ENCODE data around the gene IFNGR1. TPM values are rescaled to one million over a fixed set of nuclear protein-coding genes. Genes with fewer than 3 reads are reported as not detected.

The IFNGR1 gene
- total and polyA plus RNA-seq, 10 of the 15 experiments (the other 5 are each of a cell fraction or from before 2014, with no cell fraction given) = 89.0 to 296 (median 138) TPM

DNA sequence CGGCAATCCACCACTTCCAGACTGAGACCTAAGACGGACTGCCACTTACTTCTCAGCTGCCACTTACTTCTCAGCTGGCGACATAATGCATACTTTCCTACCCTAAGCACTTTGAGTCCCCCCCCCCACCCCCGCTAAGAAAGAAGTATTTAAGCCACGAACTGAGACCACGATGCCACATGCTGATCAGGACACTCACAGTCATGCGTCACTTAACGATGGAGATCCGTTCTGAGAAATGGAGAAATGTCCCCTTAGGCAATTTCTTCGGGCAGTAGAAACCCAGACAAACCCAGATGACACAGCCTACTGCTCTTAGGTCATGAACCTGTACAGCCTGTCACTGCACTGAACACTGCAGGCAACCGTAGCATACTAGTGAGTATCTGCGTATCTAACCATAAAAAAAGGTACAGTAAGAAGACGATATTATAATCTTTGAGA is 690 bp downstream of the IFNGR1 start (continued):
- no peak for TF ChIP-seq SP1 (IDR thresholded peaks at IDR 0.05; ENCODE audit: low read depth, low read length)
- TF ChIP-seq HCFC1 (IDR thresholded peaks at IDR 0.05; ENCODE audit: low read length) = no peak
- TF ChIP-seq, protein P1, sequence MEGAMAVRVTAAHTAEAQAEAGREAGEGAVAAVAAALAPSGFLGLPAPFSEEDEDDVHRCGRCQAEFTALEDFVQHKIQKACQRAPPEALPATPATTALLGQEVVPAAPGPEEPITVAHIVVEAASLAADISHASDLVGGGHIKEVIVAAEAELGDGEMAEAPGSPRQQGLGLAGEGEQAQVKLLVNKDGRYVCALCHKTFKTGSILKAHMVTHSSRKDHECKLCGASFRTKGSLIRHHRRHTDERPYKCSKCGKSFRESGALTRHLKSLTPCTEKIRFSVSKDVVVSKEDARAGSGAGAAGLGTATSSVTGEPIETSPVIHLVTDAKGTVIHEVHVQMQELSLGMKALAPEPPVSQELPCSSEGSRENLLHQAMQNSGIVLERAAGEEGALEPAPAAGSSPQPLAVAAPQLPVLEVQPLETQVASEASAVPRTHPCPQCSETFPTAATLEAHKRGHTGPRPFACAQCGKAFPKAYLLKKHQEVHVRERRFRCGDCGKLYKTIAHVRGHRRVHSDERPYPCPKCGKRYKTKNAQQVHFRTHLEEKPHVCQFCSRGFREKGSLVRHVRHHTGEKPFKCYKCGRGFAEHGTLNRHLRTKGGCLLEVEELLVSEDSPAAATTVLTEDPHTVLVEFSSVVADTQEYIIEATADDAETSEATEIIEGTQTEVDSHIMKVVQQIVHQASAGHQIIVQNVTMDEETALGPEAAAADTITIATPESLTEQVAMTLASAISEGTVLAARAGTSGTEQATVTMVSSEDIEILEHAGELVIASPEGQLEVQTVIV (IDR thresholded peaks at IDR 0.05; ENCODE audit: borderline replicate concordance, partially characterized antibody) = no peak
- TF ChIP-seq MEF2A (IDR thresholded peaks at IDR 0.05; ENCODE audit: insufficient read depth, low read depth, low read length) = 0 out of 2 replicates have a peak, but pooled peaks have one; percentile 36
- TF ChIP-seq SMARCA5 (IDR thresholded peaks at IDR 0.05) = no peak
- TF ChIP-seq, protein P2, sequence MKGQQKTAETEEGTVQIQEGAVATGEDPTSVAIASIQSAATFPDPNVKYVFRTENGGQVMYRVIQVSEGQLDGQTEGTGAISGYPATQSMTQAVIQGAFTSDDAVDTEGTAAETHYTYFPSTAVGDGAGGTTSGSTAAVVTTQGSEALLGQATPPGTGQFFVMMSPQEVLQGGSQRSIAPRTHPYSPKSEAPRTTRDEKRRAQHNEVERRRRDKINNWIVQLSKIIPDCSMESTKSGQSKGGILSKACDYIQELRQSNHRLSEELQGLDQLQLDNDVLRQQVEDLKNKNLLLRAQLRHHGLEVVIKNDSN (IDR thresholded peaks at IDR 0.05; ENCODE audit: borderline replicate concordance, extremely low read length, insufficient read depth, low read depth, low read length) = no peak
- no peak for TF ChIP-seq CBFB (IDR thresholded peaks at IDR 0.05; ENCODE audit: low read depth)
- TF ChIP-seq SRF (IDR thresholded peaks at IDR 0.05; ENCODE audit: low read depth in 2 of 2, low read length in 2 of 2) = 0 out of 4 replicates have a peak, but pooled peaks of 1 of the 2 experiments have one; percentile 20
- TF ChIP-seq TBL1XR1 (IDR thresholded peaks at IDR 0.05; ENCODE audit: low read depth, low read length) = 0 out of 2 replicates have a peak, but pooled peaks have one; percentile 51
- no peak; a peak in 1 of 4 replicates for TF ChIP-seq BHLHE40 (IDR thresholded peaks at IDR 0.05; ENCODE audit: borderline replicate concordance in 1 of 2, low read depth in 2 of 2, low read length in 1 of 2)
- TF ChIP-seq RELA (IDR thresholded peaks at IDR 0.05; ENCODE audit: borderline replicate concordance, partially characterized antibody) = no peak
- TF ChIP-seq PAX5 (IDR thresholded peaks at IDR 0.05; ENCODE audit: borderline replicate concordance, low read depth, low read length) = no peak; the same call in 1 of the 2 replicates
- no peak for TF ChIP-seq ZNF207 (IDR thresholded peaks at IDR 0.05; ENCODE audit: borderline replicate concordance)
- TF ChIP-seq KDM1A (IDR thresholded peaks at IDR 0.05; ENCODE audit: borderline replicate concordance) = no peak
- no peak for TF ChIP-seq HDAC6 (IDR thresholded peaks at IDR 0.05; ENCODE audit: unreplicated experiment)
- TF ChIP-seq CBX5 (IDR thresholded peaks at IDR 0.05; ENCODE audit: low read depth) = peak; percentile 6; the same call in 1 of the 2 replicates
- TF ChIP-seq ZBED1 (IDR thresholded peaks at IDR 0.05; ENCODE audit: borderline replicate concordance) = no peak
- TF ChIP-seq, protein P3, sequence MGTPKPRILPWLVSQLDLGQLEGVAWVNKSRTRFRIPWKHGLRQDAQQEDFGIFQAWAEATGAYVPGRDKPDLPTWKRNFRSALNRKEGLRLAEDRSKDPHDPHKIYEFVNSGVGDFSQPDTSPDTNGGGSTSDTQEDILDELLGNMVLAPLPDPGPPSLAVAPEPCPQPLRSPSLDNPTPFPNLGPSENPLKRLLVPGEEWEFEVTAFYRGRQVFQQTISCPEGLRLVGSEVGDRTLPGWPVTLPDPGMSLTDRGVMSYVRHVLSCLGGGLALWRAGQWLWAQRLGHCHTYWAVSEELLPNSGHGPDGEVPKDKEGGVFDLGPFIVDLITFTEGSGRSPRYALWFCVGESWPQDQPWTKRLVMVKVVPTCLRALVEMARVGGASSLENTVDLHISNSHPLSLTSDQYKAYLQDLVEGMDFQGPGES (IDR thresholded peaks at IDR 0.05) = 0 out of 2 replicates have a peak, but pooled peaks have one; percentile 21
- no peak for TF ChIP-seq WRNIP1 (IDR thresholded peaks at IDR 0.05; ENCODE audit: borderline replicate concordance, low read depth, low read length)
- TF ChIP-seq ATF7 (IDR thresholded peaks at IDR 0.05; ENCODE audit: low read depth) = peak; percentile 27
- no peak for TF ChIP-seq RBBP5 (conservative IDR thresholded peaks at IDR 0.05)
- TF ChIP-seq POLR2AphosphoS5 (IDR thresholded peaks at IDR 0.05; ENCODE audit: low read length) = peak; percentile 86
- TF ChIP-seq EZH2 (IDR thresholded peaks at IDR 0.05; ENCODE audit: borderline replicate concordance, control insufficient read depth, low read depth, low read length) = no peak
- TF ChIP-seq, protein P4, sequence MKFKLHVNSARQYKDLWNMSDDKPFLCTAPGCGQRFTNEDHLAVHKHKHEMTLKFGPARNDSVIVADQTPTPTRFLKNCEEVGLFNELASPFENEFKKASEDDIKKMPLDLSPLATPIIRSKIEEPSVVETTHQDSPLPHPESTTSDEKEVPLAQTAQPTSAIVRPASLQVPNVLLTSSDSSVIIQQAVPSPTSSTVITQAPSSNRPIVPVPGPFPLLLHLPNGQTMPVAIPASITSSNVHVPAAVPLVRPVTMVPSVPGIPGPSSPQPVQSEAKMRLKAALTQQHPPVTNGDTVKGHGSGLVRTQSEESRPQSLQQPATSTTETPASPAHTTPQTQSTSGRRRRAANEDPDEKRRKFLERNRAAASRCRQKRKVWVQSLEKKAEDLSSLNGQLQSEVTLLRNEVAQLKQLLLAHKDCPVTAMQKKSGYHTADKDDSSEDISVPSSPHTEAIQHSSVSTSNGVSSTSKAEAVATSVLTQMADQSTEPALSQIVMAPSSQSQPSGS (IDR thresholded peaks at IDR 0.05; ENCODE audit: low read length) = peak; percentile 54; the same call in 1 of the 2 replicates

Measured in GM12878 (cell line).